Breast epithelium (tissue), 4 donors: ENCODE measurements around the gene KRTAP5-4. TPM values are rescaled to one million over a fixed set of nuclear protein-coding genes. Genes with fewer than 3 reads are reported as not detected.

Experiments
- DNase-seq, 2 donors: peaks; one replicate each; pipeline ENCODE4 v3.0.0-alpha.2; 2019; ENCODE audit warnings: low spot score in 2 of 2
- H3K27ac ChIP-seq, 2 donors: fragments of 200-600 bp; sonication (generic) in 1 of 2; one replicate each; pipeline ENCODE4 v1.5.1; 2016 to 2019; ENCODE audit warnings: mild to moderate bottlenecking in 1 of 2
- H3K27me3 ChIP-seq, 2 donors: fragments of 200-600 bp; sonication (generic) in 1 of 2; one replicate each; pipeline versions ENCODE4 v1.5.1 to v1.6.0; 2017 to 2019; ENCODE audit warnings: control low read depth in 1 of 2, mild to moderate bottlenecking in 1 of 2
- H3K36me3 ChIP-seq: fragments of 200-600 bp; one replicate; pipeline ENCODE4 v1.5.1; 2019
- H3K4me1 ChIP-seq, 2 donors: fragments of 200-600 bp; sonication (generic); one replicate each; pipeline ENCODE4 v1.5.1; 2016 to 2019; ENCODE audit warnings: control low read depth in 1 of 2
- H3K4me3 ChIP-seq, 3 donors: fragments of 200-600 bp; sonication (generic); 1 replicate in 2 of 3; 2 replicates in 1 of 3; pipeline ENCODE4 v1.5.1; 2016 to 2019; ENCODE audit warnings: mild to moderate bottlenecking in 3 of 3, moderate library complexity in 2 of 3
- H3K9me3 ChIP-seq, 2 donors: fragments of 200-600 bp; sonication (generic) in 1 of 2; one replicate each; pipeline ENCODE4 v1.5.1; 2016 to 2019; ENCODE audit warnings: control low read depth in 1 of 2
- POLR2A ChIP-seq: fragments of 450-650 bp; IDR thresholded peaks from one replicate; pipeline ENCODE4 v1.6.1; 2016; ENCODE audit warnings: antibody characterized with exemption, mild to moderate bottlenecking, moderate library complexity
- POLR2AphosphoS5 ChIP-seq, 3 donors: sonication (generic); formaldehyde crosslinking; IDR thresholded peaks; one replicate each; pipeline ENCODE4 v1.6.1; 2017; ENCODE audit warnings: antibody characterized with exemption in 3 of 3
- intact Hi-C: fragments of 100-400 bp; cut with DNase I; formaldehyde crosslinking; loops from one replicate; pipeline ENCODE4 v1.15.1; 2023; ENCODE audit warnings: low total_unique reads
- total RNA-seq, 3 donors: library from RNA; depleted of rRNA; stranded (reverse); fragments of >200 nt; gene quantifications; one replicate each; pipeline ENCODE4 v1.1.0, GENCODE V29; 2016
- TF ChIP-seq, protein P1 (sequence below), 3 donors: fragments of 450-650 bp; IDR thresholded peaks; one replicate each; pipeline ENCODE4 v1.5.1; 2016 to 2017; ENCODE audit warnings: antibody characterized with exemption in 3 of 3, mild to moderate bottlenecking in 3 of 3, moderate library complexity in 3 of 3

KRTAP5-4 gene
- total RNA-seq, 3 donors from 2014 or later, result not detected

DNA sequence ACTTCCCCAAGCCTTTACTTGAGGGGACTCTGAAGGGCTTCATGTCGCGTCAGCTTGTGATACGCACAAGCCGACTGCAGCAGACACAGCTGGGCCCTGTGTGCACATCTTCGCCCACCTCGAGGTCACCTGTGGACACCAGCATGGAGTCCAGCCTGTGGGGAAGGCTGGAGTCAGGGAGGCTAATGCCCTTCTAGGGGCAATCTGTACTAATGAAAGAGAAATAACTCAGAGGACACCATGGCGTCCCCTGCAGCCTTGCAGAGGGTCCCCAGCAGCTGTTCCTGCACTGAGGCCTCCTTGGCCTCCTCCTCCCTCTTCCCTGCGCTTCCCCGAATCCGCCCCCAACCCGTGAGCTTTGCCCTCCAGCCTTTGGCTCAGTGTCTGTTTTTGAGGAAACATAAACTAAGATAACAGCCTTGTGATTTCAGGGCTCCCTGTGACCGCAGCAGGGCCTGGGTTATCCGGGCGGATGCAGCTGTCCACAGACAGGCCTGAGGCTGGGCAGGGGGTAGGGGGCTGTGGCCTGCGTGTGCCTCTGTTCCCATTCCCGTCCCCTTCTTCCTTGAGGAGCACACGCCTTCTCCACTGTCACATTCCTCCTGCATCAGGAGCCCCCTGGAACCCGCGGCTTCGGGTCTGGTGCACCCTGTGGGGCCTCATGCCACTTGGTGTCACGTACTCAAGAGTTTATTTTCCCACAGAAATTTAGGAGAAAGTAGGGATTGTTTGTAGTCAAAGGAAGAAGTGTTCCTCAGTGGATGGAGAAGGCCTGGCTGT, 32.6 kb upstream of the KRTAP5-4 start:
- DNase-seq, result peak in 1 of 2 donors; percentile 25
- no peaks in the 10 kb centered on the region for H3K9me3 ChIP-seq
- intact Hi-C loops, result no loop called here
- TF ChIP-seq, protein P1, sequence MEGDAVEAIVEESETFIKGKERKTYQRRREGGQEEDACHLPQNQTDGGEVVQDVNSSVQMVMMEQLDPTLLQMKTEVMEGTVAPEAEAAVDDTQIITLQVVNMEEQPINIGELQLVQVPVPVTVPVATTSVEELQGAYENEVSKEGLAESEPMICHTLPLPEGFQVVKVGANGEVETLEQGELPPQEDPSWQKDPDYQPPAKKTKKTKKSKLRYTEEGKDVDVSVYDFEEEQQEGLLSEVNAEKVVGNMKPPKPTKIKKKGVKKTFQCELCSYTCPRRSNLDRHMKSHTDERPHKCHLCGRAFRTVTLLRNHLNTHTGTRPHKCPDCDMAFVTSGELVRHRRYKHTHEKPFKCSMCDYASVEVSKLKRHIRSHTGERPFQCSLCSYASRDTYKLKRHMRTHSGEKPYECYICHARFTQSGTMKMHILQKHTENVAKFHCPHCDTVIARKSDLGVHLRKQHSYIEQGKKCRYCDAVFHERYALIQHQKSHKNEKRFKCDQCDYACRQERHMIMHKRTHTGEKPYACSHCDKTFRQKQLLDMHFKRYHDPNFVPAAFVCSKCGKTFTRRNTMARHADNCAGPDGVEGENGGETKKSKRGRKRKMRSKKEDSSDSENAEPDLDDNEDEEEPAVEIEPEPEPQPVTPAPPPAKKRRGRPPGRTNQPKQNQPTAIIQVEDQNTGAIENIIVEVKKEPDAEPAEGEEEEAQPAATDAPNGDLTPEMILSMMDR (IDR thresholded peaks at IDR 0.05), result no peak
- TF ChIP-seq POLR2A, result no peak
- TF ChIP-seq POLR2AphosphoS5 (IDR thresholded peaks at IDR 0.05), result no peak
- H3K27ac ChIP-seq, result no peak overlapping the region
- H3K27me3 ChIP-seq, result peaks cover 0 to 48% of the 10 kb centered on the region in 2 donors
- no peaks in the 10 kb centered on the region for H3K36me3 ChIP-seq
- no peak overlapping the region for H3K4me3 ChIP-seq
- no peaks in the 10 kb centered on the region for H3K4me1 ChIP-seq

DNA sequence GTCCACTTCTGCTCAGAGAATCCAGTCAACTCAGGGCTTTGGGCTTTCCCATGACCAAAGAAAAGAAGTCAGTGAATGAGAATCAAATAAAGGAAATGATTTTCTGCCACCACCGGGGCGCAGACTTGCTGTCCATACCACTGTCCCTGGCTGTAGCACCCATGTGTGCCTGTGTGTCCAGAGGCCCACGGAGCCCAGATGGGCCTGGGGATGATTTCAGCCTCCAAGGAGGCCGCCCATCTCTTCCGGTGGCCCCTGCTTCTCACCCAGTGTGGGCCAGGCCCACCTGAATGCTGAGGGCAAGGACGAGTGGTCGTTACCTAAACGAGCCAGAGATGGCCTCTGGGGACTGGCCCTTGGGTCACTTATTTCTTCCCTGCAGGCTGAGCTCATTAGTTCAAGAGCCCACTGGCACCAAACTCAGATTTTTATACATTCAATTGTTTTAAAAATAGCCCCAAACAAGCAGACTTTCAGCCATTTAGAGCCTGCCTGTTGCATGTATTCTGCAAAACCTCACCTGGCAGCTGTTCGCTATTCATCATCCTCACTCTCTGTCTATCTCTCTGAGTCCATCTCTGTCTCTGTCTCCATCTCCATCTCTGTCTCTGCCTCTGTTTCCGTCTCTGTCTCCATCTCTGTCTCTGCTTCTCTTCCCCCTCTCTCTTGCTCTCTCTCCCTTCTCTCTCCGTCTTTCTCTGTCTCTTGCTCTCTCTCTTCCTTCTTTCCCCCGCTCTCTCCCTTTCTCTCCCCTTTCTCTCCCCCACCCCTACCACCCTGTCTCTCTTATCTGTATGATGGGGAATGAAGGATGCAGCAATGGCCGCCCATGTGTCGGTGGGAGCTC, 31.8 kb upstream of the KRTAP5-4 start:
- Histone ChIP-seq H3K4me3 (no peak overlapping the region), H3K27me3 (peaks cover 0 to 43% of the 10 kb centered on the region in 2 donors), H3K27ac (no peak overlapping the region), H3K9me3 (no peaks in the 10 kb centered on the region), H3K4me1 (no peaks in the 10 kb centered on the region), H3K36me3 (no peaks in the 10 kb centered on the region)
- TF ChIP-seq, protein P1 (IDR thresholded peaks at IDR 0.05), result no peak
- no peak for TF ChIP-seq POLR2AphosphoS5 (IDR thresholded peaks at IDR 0.05)
- TF ChIP-seq POLR2A, result no peak
- intact Hi-C loops, result no loop called here
- peak in 1 of 2 donors; percentile 28 for DNase-seq

DNA sequence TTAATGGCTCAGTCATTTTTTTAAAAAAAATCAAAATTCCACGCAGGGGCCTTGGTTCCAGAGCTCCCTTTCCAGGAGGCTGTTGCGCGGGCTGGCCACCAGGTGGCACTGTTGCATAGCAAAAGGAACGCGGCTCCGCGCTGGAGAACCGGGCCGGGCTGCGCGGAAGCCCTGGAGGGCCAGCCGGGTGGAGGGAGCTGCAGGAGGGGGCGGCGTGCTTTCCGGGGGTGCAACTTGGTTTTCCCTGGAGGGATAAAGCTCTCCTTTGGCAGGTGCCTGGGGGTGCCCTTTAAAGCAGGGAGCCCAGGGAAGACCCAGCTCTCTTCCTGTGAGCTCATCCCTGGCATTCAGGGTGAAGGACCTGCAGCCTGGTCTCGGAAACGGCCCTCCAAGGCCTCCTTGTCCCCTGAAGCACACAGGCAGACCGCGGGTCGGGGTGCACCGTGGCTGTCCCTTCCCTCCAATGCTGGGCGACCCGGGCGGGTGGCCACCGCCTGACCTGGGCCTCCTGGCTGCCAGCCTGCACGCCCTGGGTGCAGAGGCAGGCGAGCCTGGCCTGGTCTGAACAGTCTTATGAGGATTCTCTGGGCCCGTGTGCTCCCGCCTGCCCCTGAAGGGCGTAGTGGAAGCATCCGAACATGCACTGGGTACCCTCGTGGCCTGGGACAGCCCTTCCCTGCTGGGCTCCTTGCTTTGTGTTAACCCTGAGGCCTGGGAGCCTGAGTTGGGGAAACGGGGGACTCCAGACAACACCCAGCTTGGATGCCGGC, 31.0 kb upstream of the KRTAP5-4 start:
- Histone ChIP-seq H3K9me3 (no peaks in the 10 kb centered on the region), H3K4me3 (no peak overlapping the region), H3K4me1 (no peaks in the 10 kb centered on the region), H3K36me3 (no peaks in the 10 kb centered on the region), H3K27ac (no peak overlapping the region), H3K27me3 (peaks cover 0 to 38% of the 10 kb centered on the region in 2 donors)
- intact Hi-C loops, result no loop called here
- DNase-seq, result peak; percentile 48 to 81
- TF ChIP-seq POLR2A (no peak), POLR2AphosphoS5 (IDR thresholded peaks at IDR 0.05) (no peak)
- TF ChIP-seq, protein P1 (IDR thresholded peaks at IDR 0.05), result peak; percentile 89 to 98 (median 95)

DNA sequence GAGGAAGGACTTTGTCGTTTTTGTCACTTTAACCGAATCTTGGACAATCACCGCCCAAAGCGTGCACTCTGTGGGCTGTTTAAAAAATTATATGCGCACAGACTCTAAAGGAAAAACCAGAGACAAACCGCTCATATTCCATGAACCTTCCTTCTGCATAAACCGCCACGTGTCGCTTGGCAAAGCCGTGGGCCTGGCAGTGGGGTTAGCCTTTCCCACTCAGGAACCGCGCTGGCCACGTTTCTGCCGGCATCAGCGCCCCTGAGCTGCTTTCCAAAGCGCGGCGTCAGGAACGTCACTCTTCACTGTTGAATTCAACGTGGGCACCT, 30.5 kb upstream of the KRTAP5-4 start:
- Histone ChIP-seq H3K4me1 (no peaks in the 10 kb centered on the region), H3K4me3 (no peak overlapping the region), H3K27me3 (peaks cover 0 to 33% of the 10 kb centered on the region in 2 donors), H3K9me3 (no peaks in the 10 kb centered on the region), H3K36me3 (no peaks in the 10 kb centered on the region), H3K27ac (no peak overlapping the region)
- intact Hi-C loops, result no loop called here
- DNase-seq, result no peak
- TF ChIP-seq, protein P1 (IDR thresholded peaks at IDR 0.05), result no peak
- TF ChIP-seq POLR2A (no peak), POLR2AphosphoS5 (IDR thresholded peaks at IDR 0.05) (no peak)
